MV-4-11 (cell line): ENCODE data around the gene ETS1.

Experiments
- DNase-seq: peaks from one replicate; lab custom pipeline; 2025; lab: John Stamatoyannopoulos, UW

ETS1 gene

GRCh38 chr11:128501632-128502549 lies 85.5 kb downstream of the ETS1 start:
- peak; percentile 58 for DNase-seq

- DNase-seq: no peak
Measured at GRCh38 chr11:128501008-128501407, 86.3 kb downstream of the ETS1 start.

- no peak for DNase-seq
Measured at GRCh38 chr11:128500493-128500892, 86.9 kb downstream of the ETS1 start.

- DNase-seq: no peak
Measured at GRCh38 chr11:128499613-128500253, 87.6 kb downstream of the ETS1 start.

- DNase-seq: no peak
Measured at GRCh38 chr11:128498721-128499245, 88.6 kb downstream of the ETS1 start.

- no peak for DNase-seq
Measured at GRCh38 chr11:128497776-128498095, 89.6 kb downstream of the ETS1 start.

- peak; percentile 68 for DNase-seq
Measured at GRCh38 chr11:128497061-128497775, 90.1 kb downstream of the ETS1 start.

- DNase-seq: peak; percentile 68
Measured at GRCh38 chr11:128496692-128497060, 90.7 kb downstream of the ETS1 start.

- DNase-seq: no peak
Measured at GRCh38 chr11:128496249-128496648, 91.1 kb downstream of the ETS1 start.

- DNase-seq: no peak
Measured at GRCh38 chr11:128494418-128495332, 92.7 kb downstream of the ETS1 start.

GRCh38 chr11:128493570-128493965 lies 93.8 kb downstream of the ETS1 start:
- DNase-seq: no peak

- no peak for DNase-seq
Measured at GRCh38 chr11:128492903-128493569, 94.3 kb downstream of the ETS1 start.

- DNase-seq: peak; percentile 5
Measured at GRCh38 chr11:128492461-128492860, 94.9 kb downstream of the ETS1 start.

GRCh38 chr11:128491195-128491936 lies 96.0 kb downstream of the ETS1 start:
- DNase-seq: no peak

- DNase-seq: no peak
Measured at GRCh38 chr11:128490092-128490491, 97.3 kb downstream of the ETS1 start.

- DNase-seq: peak; percentile 88
Measured at GRCh38 chr11:128488471-128488870, 98.9 kb downstream of the ETS1 start.

GRCh38 chr11:128487978-128488377 lies 99.4 kb downstream of the ETS1 start:
- DNase-seq: no peak

GRCh38 chr11:128484172-128484571 lies 103.2 kb downstream of the ETS1 start:
- no peak for DNase-seq

- DNase-seq: peak; percentile 92
Measured at GRCh38 chr11:128483211-128483788, 104.1 kb downstream of the ETS1 start.
